Subcutaneous abdominal adipose tissue (tissue), 5 donors: Measurements from ENCODE around the gene THEMIS2.

Experiments
- H3K27ac ChIP-seq: one replicate; pipeline ENCODE4 v1.7.0; 2013; ENCODE audit warnings: low read depth, mild to moderate bottlenecking, inconsistent platforms, low read length, moderate library complexity
- H3K27me3 ChIP-seq, 5 donors: one replicate each; pipeline ENCODE4 v1.7.0; 2013; ENCODE audit warnings: low read length in 5 of 5, inconsistent platforms in 1 of 5; ENCODE audit not compliant: control insufficient read depth in 5 of 5, insufficient read depth in 4 of 5
- H3K36me3 ChIP-seq, 5 donors: one replicate each; pipeline ENCODE4 v1.7.0; 2013; ENCODE audit warnings: low read length in 5 of 5; ENCODE audit not compliant: control insufficient read depth in 5 of 5, insufficient read depth in 5 of 5
- H3K4me1 ChIP-seq, 5 donors: one replicate each; pipeline ENCODE4 v1.7.0; 2013; ENCODE audit warnings: low read length in 5 of 5, mild to moderate bottlenecking in 3 of 5, moderate library complexity in 1 of 5; ENCODE audit not compliant: control insufficient read depth in 5 of 5, insufficient read depth in 5 of 5
- H3K4me3 ChIP-seq, 5 donors: one replicate each; pipeline ENCODE4 v1.7.0; 2013; ENCODE audit warnings: low read length in 5 of 5, low read depth in 1 of 5
- H3K9ac ChIP-seq, 5 donors: one replicate each; pipeline ENCODE4 v1.7.0; 2013; ENCODE audit warnings: low read length in 5 of 5, mild to moderate bottlenecking in 4 of 5, moderate library complexity in 3 of 5
- H3K9me3 ChIP-seq, 5 donors: one replicate each; pipeline ENCODE4 v1.7.0; 2013; ENCODE audit warnings: low read length in 5 of 5; ENCODE audit not compliant: control insufficient read depth in 5 of 5
- donor health status: healthy.
- donor health status: healthy.
- donor health status: healthy.
- donor health status: healthy.
- donor health status: healthy.

The THEMIS2 gene

GRCh38 chr1:27912429-27912828 is 40.1 kb downstream of the THEMIS2 start:
- no peak overlapping the region for H3K4me3 ChIP-seq
- peaks cover 5 to 47% (median 29%) of the 10 kb centered on the region in 5 donors for H3K36me3 ChIP-seq
- H3K9ac ChIP-seq, result peak overlapping the region in 1 of 5 donors; percentile 30
- no peak overlapping the region for H3K27ac ChIP-seq
- no peaks in the 10 kb centered on the region for H3K27me3 ChIP-seq
- H3K4me1 ChIP-seq, result peaks cover 6 to 12% (median 11%) of the 10 kb centered on the region in 5 donors
- H3K9me3 ChIP-seq, result peaks cover 0 to 7% (median 5%) of the 10 kb centered on the region in 5 donors

DNA sequence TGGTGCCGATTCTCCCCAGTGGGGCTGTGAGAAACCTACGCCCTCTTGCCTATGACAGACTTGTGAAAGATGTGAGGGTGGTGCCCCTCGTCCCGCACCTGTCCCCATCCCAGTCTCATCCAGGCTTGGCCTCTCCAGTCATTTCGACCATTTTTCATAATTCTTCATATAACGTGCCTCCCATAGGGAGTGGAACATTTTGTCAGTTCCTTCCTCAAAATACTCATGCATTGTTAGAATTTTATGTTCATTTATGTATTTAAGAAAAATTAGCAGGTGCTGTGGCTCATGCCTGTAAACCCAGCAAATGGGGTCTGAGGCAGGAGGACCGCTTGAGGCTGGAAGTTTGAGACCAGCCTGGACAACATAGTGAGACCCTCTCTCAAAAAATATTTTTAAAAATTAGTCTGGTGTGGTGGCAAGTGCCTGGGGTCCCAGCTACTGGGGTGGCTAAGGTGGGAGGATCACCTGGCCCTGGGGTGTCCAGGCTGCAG is 42.8 kb downstream of the THEMIS2 start:
- H3K27me3 ChIP-seq, result no peaks in the 10 kb centered on the region
- H3K4me3 ChIP-seq, result peak overlapping the region in 4 of 5 donors; percentile 86 to 95 (median 88)
- H3K27ac ChIP-seq, result no peak overlapping the region
- peaks cover 6 to 12% (median 11%) of the 10 kb centered on the region in 5 donors for H3K4me1 ChIP-seq
- no peak overlapping the region for H3K9ac ChIP-seq
- H3K36me3 ChIP-seq, result peaks cover 0 to 21% (median 9%) of the 10 kb centered on the region in 5 donors
- peaks cover 0 to 7% (median 5%) of the 10 kb centered on the region in 5 donors for H3K9me3 ChIP-seq

DNA sequence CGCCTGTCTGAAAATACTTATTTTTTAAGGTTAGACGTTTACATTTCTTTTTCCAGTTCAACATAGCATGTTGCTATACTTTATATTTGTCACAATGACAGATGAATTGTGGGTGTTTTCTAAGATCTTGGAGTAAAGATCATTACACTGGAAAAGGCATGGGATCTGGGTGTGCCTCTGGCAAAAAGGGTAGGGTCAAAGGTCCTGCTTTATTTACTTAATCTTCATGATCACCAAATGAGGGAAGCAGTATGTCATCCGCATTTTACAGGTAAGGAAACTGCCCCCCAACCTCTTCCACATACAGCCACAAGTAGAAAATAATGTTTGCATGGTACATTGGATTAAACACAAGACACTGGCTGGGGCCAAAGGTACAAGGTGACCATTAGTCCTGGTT is 49.9 kb downstream of the THEMIS2 start:
- no peak overlapping the region for H3K9ac ChIP-seq
- no peaks in the 10 kb centered on the region for H3K9me3 ChIP-seq
- H3K27ac ChIP-seq, result no peak overlapping the region
- no peaks in the 10 kb centered on the region for H3K4me1 ChIP-seq
- no peaks in the 10 kb centered on the region for H3K36me3 ChIP-seq
- no peak overlapping the region for H3K4me3 ChIP-seq
- no peaks in the 10 kb centered on the region for H3K27me3 ChIP-seq

- Histone ChIP-seq H3K9ac (no peak overlapping the region), H3K4me1 (peaks cover 0 to 3% (median 0%) of the 10 kb centered on the region in 5 donors)
Measured at GRCh38 chr1:27928216-27928954, 56.0 kb downstream of the THEMIS2 start.

DNA sequence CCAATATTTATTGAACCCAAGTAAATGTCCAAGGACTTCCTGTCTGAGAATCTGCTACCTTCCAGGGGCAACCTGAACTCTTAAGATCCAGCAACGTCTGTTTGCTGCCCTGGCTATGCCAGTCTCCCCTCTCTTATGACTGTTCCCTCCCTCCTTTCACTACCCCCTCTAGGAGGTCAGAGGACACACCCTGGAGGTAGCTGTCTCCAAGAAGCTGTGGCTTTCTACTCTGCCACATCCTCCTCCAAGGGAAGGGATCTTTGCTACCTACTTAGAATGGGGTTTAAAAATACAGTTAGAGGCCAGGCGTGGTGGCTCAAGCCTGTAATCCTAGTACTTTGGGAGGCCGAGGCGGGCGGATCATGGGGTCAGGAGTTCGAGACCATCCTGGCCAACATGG is 58.8 kb downstream of the THEMIS2 start:
- Histone ChIP-seq H3K27ac (no peak overlapping the region), H3K9ac (no peak overlapping the region), H3K4me3 (no peak overlapping the region), H3K9me3 (no peaks in the 10 kb centered on the region), H3K27me3 (peaks cover 11 to 17% (median 13%) of the 10 kb centered on the region in 5 donors), H3K4me1 (peaks cover 0 to 13% (median 9%) of the 10 kb centered on the region in 5 donors), H3K36me3 (no peaks in the 10 kb centered on the region)

More at GRCh38 chr1:27928216-27928954, 56.0 kb downstream of the THEMIS2 start:
- H3K4me3 ChIP-seq, result no peak overlapping the region
- H3K27ac ChIP-seq, result no peak overlapping the region
- no peaks in the 10 kb centered on the region for H3K36me3 ChIP-seq
- H3K27me3 ChIP-seq, result no peaks in the 10 kb centered on the region
- no peaks in the 10 kb centered on the region for H3K9me3 ChIP-seq

- no peak overlapping the region for H3K27ac ChIP-seq
- peaks cover 0 to 13% (median 9%) of the 10 kb centered on the region in 5 donors for H3K4me1 ChIP-seq
- no peak overlapping the region for H3K9ac ChIP-seq
- H3K4me3 ChIP-seq, result no peak overlapping the region
- H3K9me3 ChIP-seq, result no peaks in the 10 kb centered on the region
- no peaks in the 10 kb centered on the region for H3K36me3 ChIP-seq
- H3K27me3 ChIP-seq, result peaks cover 11 to 17% (median 13%) of the 10 kb centered on the region in 5 donors
Measured at GRCh38 chr1:27931759-27932158, 59.4 kb downstream of the THEMIS2 start.

- H3K9ac ChIP-seq, result peak within 1 kb of the TSS in 1 of 5 donors; percentile 48
- H3K4me3 ChIP-seq, result peak within 1 kb of the TSS in 2 of 5 donors; percentile 13 to 29
Measured at GRCh38 chr1:27934818-27935549, 62.6 kb downstream of the THEMIS2 start, which contains the start of gene SMPDL3B. SMPDL3B (plus strand) TSS chr1:27935000; CDS start chr1:27935184, 184 bp downstream.

GRCh38 chr1:27935721-27936120 is 63.4 kb downstream of the THEMIS2 start:
- peaks cover 11 to 17% (median 13%) of the 10 kb centered on the region in 5 donors for H3K27me3 ChIP-seq
- no peaks in the 10 kb centered on the region for H3K36me3 ChIP-seq
- no peak overlapping the region for H3K4me3 ChIP-seq
- H3K27ac ChIP-seq, result no peak overlapping the region
- H3K9ac ChIP-seq, result no peak overlapping the region
- H3K4me1 ChIP-seq, result peaks cover 0 to 13% (median 9%) of the 10 kb centered on the region in 5 donors
- H3K9me3 ChIP-seq, result no peaks in the 10 kb centered on the region

More at GRCh38 chr1:27934818-27935549, 62.6 kb downstream of the THEMIS2 start, which contains the start of gene SMPDL3B:
- Histone ChIP-seq H3K27ac (no peak within 1 kb of the TSS), H3K27me3 (peaks cover 11 to 17% (median 13%) of the 10 kb centered on the region in 5 donors), H3K36me3 (no peaks in the 10 kb centered on the region), H3K9me3 (no peaks in the 10 kb centered on the region), H3K4me1 (peaks cover 0 to 13% (median 9%) of the 10 kb centered on the region in 5 donors)
